Hematopoietic multipotent progenitor cell (in vitro differentiated cells): ENCODE measurements around the gene PLOD3. TPM values are rescaled to one million over a fixed set of nuclear protein-coding genes. Genes with fewer than 3 reads are reported as not detected.

Experiments
- DNase-seq, 3 donors: peaks; one replicate each; pipeline ENCODE4 v3.0.0-alpha.2; 2011 to 2015; ENCODE audit warnings: low read depth in 2 of 3, low spot score in 2 of 3
- total RNA-seq: library from RNA; depleted of rRNA; stranded (reverse); fragments of >200 nt; gene quantifications from one replicate; pipeline ENCODE4 v1.2.3, GENCODE V29; 2012

Gene PLOD3
- total RNA-seq, 1 donor: 31.2 TPM

DNA sequence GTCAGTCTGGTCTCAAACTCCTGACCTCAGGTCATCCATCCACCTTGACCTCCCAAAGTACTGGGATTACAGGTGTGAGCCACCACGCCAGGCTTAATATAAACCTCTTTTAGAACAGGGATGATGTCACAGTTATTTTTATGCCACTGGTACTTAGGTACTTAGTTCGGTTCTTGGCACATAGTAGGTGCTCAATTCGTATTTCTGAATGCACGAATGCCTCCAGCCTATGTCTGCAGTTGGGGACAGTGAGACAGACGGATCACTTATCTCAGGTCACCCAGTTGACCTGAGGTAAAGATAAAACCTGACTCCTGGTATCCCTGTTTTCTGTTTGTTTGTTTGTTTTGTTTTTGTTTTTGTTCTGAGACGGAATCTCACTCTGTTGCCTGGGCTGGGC, 31.2 kb downstream of the PLOD3 start:
- DNase-seq: no peak

GRCh38 chr7:101185258-101185839, 32.0 kb downstream of the PLOD3 start:
- no peak for DNase-seq

DNA sequence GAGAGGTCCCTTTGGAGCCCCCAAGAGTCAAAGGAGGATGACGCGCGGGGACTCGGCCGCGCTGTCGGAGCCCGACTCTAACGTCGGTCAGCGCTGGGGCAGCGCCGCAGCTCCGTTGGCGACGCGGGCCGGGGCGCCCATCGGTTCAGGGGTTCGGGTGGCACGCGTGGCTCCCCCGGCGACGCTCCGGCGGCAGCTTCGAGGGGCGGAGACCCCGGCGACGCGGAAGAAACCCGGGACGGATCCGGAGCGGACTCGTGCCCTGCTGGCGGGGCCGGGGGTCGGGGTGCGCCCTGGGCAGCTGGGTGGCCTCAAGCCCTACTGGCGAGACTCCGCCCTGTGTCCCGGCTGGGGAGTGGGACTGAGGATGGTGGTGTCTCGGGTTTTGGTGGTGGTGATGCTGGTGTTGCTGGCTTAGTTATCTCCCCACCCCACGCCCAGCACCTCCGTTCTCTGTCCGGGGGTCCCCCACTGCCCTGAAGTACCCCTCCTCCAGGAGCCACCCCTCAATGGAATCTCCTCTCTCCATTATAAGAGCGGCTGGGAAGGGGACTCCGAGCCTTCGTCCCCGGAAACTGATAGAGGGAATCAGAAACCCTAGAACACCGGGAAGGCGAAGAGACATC, 37.1 kb downstream of the PLOD3 start, which contains the start of gene NAT16:
TSS of gene NAT16 (minus strand) at position 164 of the 626 bp plus-strand sequence. CDS start 5,486 bp downstream, outside the sequence.
- no peak for DNase-seq

DNA sequence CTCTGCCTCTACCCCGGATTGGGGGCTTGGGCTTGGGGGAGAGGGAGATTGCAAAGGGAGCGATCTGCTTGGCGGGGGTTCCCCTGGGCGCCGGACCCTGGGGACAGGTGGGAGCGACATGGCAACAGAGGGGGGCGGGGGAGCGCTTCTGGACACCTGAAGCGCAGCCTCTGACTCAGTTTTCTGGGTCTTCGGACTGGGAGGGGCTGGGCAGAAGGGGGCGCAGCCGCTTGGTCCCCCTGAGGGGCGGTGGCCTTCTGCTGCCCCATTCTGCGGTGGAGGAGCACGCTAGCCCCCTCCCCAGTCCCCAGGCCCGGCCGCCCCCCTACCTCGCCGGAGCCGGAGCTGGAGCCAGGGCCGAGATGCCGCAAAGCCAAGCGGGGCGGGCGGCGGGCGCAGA, 37.7 kb downstream of the PLOD3 start:
- DNase-seq: no peak

- DNase-seq: no peak
Measured at GRCh38 chr7:101179117-101179516, 38.3 kb downstream of the PLOD3 start.

GRCh38 chr7:101177644-101178043, 39.7 kb downstream of the PLOD3 start:
- no peak for DNase-seq

GRCh38 chr7:101175664-101176063, 41.7 kb downstream of the PLOD3 start:
- no peak for DNase-seq

- DNase-seq: no peak
Measured at GRCh38 chr7:101174322-101174854, 43.0 kb downstream of the PLOD3 start.

- DNase-seq: peak in 2 of 3 donors; percentile 54 to 61
Measured at GRCh38 chr7:101173752-101174244, 43.6 kb downstream of the PLOD3 start.

- peak in 2 of 3 donors; percentile 68 to 78 for DNase-seq
Measured at GRCh38 chr7:101172854-101173751, 44.3 kb downstream of the PLOD3 start.

GRCh38 chr7:101172005-101172853, 45.2 kb downstream of the PLOD3 start:
- peak in 2 of 3 donors; percentile 73 to 82 for DNase-seq

DNA sequence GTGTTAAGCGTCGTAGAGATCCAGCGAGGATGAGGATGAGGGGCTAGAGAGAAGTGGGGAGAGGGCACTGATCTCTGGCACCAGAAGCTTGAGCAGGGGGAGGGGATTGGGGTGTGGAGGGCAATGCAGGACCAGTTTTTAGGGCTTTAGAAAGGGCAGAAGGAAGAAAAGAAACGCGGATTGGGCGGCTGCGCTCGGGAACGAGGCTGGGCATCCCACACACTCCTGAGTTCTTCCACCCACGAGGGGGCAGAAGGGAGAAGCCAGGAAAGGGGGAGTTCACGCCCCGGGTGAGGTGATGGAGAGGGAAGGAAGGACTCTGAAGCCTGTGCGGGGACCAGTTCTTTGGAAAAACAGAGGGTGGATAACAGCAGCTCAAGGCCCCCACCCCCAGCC, 45.9 kb downstream of the PLOD3 start:
- no peak for DNase-seq

DNA sequence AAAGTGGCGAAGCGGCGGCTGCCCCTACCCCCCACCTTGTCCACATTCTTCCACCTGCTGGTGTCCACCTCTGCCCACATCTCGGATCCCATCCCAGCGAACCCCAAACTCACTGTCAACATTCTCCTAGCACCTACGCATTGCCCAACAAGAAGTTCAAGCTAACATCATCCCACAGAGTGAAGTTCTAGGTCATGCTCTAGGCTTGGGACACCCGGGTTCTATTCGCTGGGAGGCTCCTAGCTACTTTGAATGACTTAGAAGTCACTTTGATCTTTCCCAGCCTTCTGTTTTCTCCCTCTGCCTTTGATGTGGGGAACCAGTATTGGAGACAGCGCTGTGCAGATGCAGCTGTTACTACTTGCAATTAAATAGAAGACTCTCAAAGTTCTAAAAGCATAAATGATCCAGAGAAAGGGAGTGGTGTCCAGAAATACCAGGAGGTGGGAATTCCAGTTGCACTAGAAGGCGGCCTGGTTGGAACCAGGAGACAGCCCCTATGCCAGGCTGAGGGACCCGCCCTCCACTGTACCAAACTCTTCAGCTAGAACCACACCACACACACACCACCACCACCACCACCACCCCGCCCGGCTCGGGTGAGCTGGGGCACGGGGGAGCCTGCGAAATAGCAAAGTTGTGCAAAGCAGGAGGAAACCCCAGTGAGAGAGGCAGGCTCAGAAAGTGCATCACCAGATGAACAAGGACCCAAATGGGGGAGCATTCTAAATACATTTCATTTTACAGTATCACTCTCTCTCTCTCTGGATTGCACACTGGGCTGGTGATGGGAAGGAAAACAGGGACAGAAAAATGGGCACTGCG, 46.6 kb downstream of the PLOD3 start:
- no peak for DNase-seq

GRCh38 chr7:101169838-101170551, 47.4 kb downstream of the PLOD3 start:
- DNase-seq: peak in 2 of 3 donors; percentile 78 to 80

DNA sequence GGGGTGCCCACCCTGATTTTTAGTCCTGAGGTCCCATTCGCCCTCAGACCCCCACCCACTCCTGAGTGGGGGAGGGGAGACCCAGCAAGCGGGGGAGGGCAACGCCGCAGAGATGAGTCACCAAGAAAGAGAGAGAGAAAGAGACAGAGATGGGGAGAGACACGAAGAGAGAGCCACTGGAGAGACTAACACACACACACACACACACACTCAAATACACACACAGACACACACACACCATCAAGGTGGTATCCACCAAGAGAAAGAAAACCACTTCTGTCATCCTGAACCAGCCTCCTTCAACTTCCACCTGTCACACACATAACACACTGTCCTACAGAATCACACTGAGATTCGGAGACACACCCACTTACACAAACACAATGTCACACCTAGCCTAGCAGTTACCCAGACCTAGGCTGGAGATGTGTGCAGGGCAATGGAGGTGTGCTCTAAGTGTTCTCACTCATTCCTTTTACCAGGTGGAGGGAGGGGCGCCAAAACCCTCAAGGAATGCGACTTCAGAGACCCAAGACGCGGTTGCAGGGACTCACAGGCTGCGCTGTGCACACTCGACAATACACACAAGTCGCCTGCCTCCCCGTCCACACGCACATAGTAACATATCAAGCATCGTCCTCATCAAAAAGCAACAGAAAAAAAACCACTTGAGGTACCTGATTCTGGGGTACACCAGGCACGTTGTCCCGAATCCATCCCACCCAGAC, 48.1 kb downstream of the PLOD3 start:
- DNase-seq: no peak

- DNase-seq: no peak
Measured at GRCh38 chr7:101168412-101169049, 48.9 kb downstream of the PLOD3 start.

DNA sequence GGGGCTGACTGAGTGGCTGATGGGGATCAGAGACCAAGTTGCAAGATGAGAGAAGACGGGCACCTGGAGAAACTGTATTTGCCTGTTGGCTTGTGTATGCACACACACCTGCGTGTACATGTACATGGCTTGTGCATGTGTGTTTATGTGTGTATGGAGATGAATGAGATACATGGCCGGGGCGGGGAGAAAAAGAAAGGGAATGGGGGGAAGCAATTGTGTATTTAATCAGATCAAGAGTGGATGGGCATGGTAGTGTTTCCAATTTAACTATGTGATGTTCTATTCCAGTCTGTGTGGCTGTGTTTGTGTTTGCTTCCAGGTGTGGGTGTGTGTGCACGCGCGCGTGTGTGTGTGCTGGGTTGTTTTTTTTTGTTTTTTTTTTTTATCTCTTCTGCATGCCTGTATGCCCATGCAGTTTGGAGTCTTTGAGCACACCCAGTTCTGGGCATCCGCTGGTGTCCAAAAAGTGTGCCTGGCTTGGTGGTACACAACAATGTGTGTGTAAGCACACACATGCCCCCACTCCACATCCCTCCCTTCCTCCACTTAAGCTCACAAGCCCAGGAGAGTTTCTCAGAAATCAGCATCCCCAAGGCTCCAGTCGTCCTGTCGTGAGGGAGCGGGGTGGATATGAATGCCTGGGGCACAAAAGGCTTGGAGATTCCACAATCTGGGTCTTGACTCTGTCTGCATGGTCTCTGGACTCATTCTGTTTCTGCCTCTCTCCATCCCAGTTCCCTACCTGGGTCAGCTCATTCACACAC, 49.6 kb downstream of the PLOD3 start:
- no peak for DNase-seq
